Esophagus squamous epithelium (tissue), 4 donors: Measurements from ENCODE around the gene TMEM61.

Experiments
- POLR2A ChIP-seq, 4 donors: fragments of 450-650 bp; IDR thresholded peaks; one replicate each; pipeline ENCODE4 v1.6.1; 2017; ENCODE audit warnings: antibody characterized with exemption in 4 of 4, mild to moderate bottlenecking in 4 of 4, moderate library complexity in 3 of 4
- TF ChIP-seq, protein P1 (sequence below), 6 experiments: fragments of 450-650 bp in 4 of 6; fragments of 200-600 bp in 2 of 6; sonication (generic) in 2 of 6; IDR thresholded peaks; one replicate each; pipeline ENCODE4 v1.5.1; 2016 to 2019; ENCODE audit warnings: antibody characterized with exemption in 6 of 6, mild to moderate bottlenecking in 4 of 6, moderate library complexity in 4 of 6

- TF ChIP-seq, protein P1, sequence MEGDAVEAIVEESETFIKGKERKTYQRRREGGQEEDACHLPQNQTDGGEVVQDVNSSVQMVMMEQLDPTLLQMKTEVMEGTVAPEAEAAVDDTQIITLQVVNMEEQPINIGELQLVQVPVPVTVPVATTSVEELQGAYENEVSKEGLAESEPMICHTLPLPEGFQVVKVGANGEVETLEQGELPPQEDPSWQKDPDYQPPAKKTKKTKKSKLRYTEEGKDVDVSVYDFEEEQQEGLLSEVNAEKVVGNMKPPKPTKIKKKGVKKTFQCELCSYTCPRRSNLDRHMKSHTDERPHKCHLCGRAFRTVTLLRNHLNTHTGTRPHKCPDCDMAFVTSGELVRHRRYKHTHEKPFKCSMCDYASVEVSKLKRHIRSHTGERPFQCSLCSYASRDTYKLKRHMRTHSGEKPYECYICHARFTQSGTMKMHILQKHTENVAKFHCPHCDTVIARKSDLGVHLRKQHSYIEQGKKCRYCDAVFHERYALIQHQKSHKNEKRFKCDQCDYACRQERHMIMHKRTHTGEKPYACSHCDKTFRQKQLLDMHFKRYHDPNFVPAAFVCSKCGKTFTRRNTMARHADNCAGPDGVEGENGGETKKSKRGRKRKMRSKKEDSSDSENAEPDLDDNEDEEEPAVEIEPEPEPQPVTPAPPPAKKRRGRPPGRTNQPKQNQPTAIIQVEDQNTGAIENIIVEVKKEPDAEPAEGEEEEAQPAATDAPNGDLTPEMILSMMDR (IDR thresholded peaks at IDR 0.05) = no peak
- no peak for TF ChIP-seq POLR2A (IDR thresholded peaks at IDR 0.05)
Measured at GRCh38 chr1:55037733-55038551, 57.5 kb downstream of the TMEM61 start.
